ENCODE results near the gene KCNG2.

Gene KCNG2

DNA sequence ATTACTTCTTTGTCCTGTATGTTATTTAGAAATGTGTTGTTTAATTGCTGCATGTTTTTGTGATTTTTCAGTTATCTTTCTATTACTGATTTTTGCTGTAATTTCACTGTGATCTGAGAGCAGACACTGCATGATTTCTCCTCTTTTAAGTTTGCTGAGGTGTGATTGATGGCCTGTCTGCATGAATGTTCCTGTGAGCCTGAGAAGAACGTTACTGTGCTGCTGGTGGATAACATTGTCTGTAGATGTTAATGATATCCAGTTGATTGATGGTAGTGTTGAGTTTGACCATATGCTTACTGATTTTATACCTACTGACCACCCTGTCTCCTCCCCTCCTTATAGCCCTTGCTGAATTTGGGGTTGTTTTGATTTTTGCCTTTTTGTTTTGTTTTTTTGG, 37.4 kb upstream of the KCNG2 start:
- Histone ChIP-seq H2AFZ (ENCODE audit: low read depth, low read length, severe bottlenecking) (no peak overlapping the region), H3K9ac (ENCODE audit: low read length) (no peak overlapping the region), H3K4me2 (ENCODE audit: low read depth, low read length, poor library complexity, severe bottlenecking) (no peak overlapping the region), H3K79me2 (ENCODE audit: insufficient read depth, low read length) (no peaks in the 10 kb centered on the region), H3K36me3 (ENCODE audit: low read length) (no peaks in the 10 kb centered on the region), H3F3A (ENCODE audit: insufficient read depth) (no peaks in the 10 kb centered on the region), H3K9me2 (replicated peaks; ENCODE audit: insufficient read depth, low read length) (no peaks in the 10 kb centered on the region), H3K27ac (ENCODE audit: low read depth, low read length) (no peak overlapping the region), H3K9me3 (ENCODE audit: insufficient read depth, low read length) (0 out of 2 replicates have a peak, but pooled peaks cover 4% of the 10 kb centered on the region), H4K20me1 (ENCODE audit: low read depth, low read length) (no peaks in the 10 kb centered on the region), H3K27me3 (ENCODE audit: low read length) (no peaks in the 10 kb centered on the region), H3K4me3 (ENCODE audit: insufficient read depth, low read length, poor library complexity, severe bottlenecking) (no peak overlapping the region)
- TF ChIP-seq, protein P1, sequence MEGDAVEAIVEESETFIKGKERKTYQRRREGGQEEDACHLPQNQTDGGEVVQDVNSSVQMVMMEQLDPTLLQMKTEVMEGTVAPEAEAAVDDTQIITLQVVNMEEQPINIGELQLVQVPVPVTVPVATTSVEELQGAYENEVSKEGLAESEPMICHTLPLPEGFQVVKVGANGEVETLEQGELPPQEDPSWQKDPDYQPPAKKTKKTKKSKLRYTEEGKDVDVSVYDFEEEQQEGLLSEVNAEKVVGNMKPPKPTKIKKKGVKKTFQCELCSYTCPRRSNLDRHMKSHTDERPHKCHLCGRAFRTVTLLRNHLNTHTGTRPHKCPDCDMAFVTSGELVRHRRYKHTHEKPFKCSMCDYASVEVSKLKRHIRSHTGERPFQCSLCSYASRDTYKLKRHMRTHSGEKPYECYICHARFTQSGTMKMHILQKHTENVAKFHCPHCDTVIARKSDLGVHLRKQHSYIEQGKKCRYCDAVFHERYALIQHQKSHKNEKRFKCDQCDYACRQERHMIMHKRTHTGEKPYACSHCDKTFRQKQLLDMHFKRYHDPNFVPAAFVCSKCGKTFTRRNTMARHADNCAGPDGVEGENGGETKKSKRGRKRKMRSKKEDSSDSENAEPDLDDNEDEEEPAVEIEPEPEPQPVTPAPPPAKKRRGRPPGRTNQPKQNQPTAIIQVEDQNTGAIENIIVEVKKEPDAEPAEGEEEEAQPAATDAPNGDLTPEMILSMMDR (IDR thresholded peaks at IDR 0.05; ENCODE audit: insufficient read depth, low read length, poor library complexity, severe bottlenecking), result no peak
- TF ChIP-seq EZH2phosphoT487 (conservative IDR thresholded peaks at IDR 0.05; ENCODE audit: low read length), result no peak

DNA sequence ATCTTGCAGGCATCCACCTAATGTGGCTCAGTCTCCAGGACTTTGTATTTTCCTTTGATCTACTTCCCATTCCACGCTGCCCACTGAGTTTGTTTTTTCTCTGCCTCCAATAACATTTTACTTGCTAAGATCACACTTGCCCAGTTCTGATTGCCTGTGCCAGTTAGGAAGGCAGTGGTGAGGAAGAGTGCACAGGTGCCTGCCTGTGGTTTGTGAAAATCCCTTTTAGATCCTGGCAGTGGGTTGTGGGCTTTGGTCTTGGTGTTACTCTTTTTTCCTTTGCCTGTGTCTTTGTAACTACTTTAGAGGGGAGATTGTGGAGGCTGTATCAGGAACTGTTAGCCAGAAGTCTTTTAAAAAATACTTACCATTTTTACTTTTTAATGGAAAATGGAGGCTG, 36.9 kb upstream of the KCNG2 start:
- no peaks in the 10 kb centered on the region for H3K27me3 ChIP-seq (ENCODE audit: low read length)
- no peaks in the 10 kb centered on the region for H4K20me1 ChIP-seq (ENCODE audit: low read depth, low read length)
- TF ChIP-seq, protein P1 (IDR thresholded peaks at IDR 0.05; ENCODE audit: insufficient read depth, low read length, poor library complexity, severe bottlenecking), result no peak
- no peak for TF ChIP-seq EZH2phosphoT487 (conservative IDR thresholded peaks at IDR 0.05; ENCODE audit: low read length)

DNA sequence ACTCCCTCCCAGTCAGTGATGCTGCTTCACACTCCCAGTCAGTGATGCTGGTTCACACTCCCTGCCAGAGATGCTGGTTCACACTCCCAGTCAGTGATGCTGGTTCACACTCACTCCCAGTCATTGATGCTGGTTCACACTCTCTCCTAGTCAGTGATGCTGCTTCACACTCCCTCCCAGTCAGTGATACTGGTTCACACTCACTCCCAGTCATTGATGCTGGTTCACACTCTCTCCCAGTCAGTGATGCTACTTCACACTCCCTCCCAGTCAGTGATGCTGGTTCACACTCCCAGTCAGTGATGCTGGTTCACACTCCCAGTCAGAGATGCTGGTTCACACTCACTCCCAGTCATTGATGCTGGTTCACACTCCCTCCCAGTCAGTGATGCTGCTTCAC, 34.3 kb upstream of the KCNG2 start:
- H3K4me3 ChIP-seq (ENCODE audit: insufficient read depth, low read length, poor library complexity, severe bottlenecking), result no peak overlapping the region
- no peak overlapping the region for H3K27ac ChIP-seq (ENCODE audit: low read depth, low read length)
- no peaks in the 10 kb centered on the region for H3K36me3 ChIP-seq (ENCODE audit: low read length)
- H3K9me3 ChIP-seq (ENCODE audit: insufficient read depth, low read length), result peaks cover 18% of the 10 kb centered on the region; the same call in 1 of the 2 replicates
- H3K9me2 ChIP-seq (replicated peaks; ENCODE audit: insufficient read depth, low read length), result no peaks in the 10 kb centered on the region
- H4K20me1 ChIP-seq (ENCODE audit: low read depth, low read length), result no peaks in the 10 kb centered on the region
- H3K27me3 ChIP-seq (ENCODE audit: low read length), result no peaks in the 10 kb centered on the region
- no peaks in the 10 kb centered on the region for H3K79me2 ChIP-seq (ENCODE audit: insufficient read depth, low read length)
- H2AFZ ChIP-seq (ENCODE audit: low read depth, low read length, severe bottlenecking), result no peak overlapping the region
- H3F3A ChIP-seq (ENCODE audit: insufficient read depth), result no peaks in the 10 kb centered on the region
- no peak for TF ChIP-seq EZH2phosphoT487 (conservative IDR thresholded peaks at IDR 0.05; ENCODE audit: low read length)
- TF ChIP-seq, protein P1 (IDR thresholded peaks at IDR 0.05; ENCODE audit: insufficient read depth, low read length, poor library complexity, severe bottlenecking), result no peak
- H3K4me2 ChIP-seq (ENCODE audit: low read depth, low read length, poor library complexity, severe bottlenecking), result no peak overlapping the region
- no peak overlapping the region for H3K9ac ChIP-seq (ENCODE audit: low read length)

More for the DNA sequence above, 36.9 kb upstream of the KCNG2 start:
- Histone ChIP-seq H3F3A (ENCODE audit: insufficient read depth) (no peaks in the 10 kb centered on the region), H3K4me2 (ENCODE audit: low read depth, low read length, poor library complexity, severe bottlenecking) (no peak overlapping the region), H3K4me3 (ENCODE audit: insufficient read depth, low read length, poor library complexity, severe bottlenecking) (no peak overlapping the region), H3K36me3 (ENCODE audit: low read length) (no peaks in the 10 kb centered on the region), H3K27ac (ENCODE audit: low read depth, low read length) (no peak overlapping the region), H3K9me3 (ENCODE audit: insufficient read depth, low read length) (0 out of 2 replicates have a peak, but pooled peaks cover 4% of the 10 kb centered on the region), H2AFZ (ENCODE audit: low read depth, low read length, severe bottlenecking) (no peak overlapping the region), H3K79me2 (ENCODE audit: insufficient read depth, low read length) (no peaks in the 10 kb centered on the region), H3K9me2 (replicated peaks; ENCODE audit: insufficient read depth, low read length) (no peaks in the 10 kb centered on the region), H3K9ac (ENCODE audit: low read length) (no peak overlapping the region)

All from SU-DHL-6 (cell line).